CD4-positive, alpha-beta memory T cell (primary cell): ENCODE data around the gene MFAP2. TPM values are rescaled to one million over a fixed set of nuclear protein-coding genes. Genes with fewer than 3 reads are reported as not detected.

Source experiments
- CTCF ChIA-PET: fragments of 350-600 bp; sonication (Branson Sonifier 250); formaldehyde crosslinking; loops from one replicate; lab custom pipeline; 2021; ENCODE audit warnings: inconsistent platforms; ENCODE audit not compliant: partially characterized antibody; lab: Charles Lee
- POLR2A ChIA-PET: fragments of 350-600 bp; sonication (Branson Sonifier 250); formaldehyde crosslinking; loops from one replicate; lab custom pipeline; 2021; ENCODE audit not compliant: partially characterized antibody; lab: Charles Lee
- DNase-seq, 5 donors: peaks; one replicate each; pipeline versions ENCODE4 v3.0.0 to v3.0.0-alpha.2; 2020 to 2022; ENCODE audit warnings: mixed read lengths in 1 of 5
- H3K27ac ChIP-seq: one replicate; pipeline ENCODE4 v1.7.0; 2013; ENCODE audit warnings: low read depth, low read length
- H3K27me3 ChIP-seq: 2 replicates; pipeline ENCODE4 v1.7.0; 2013; ENCODE audit warnings: mild to moderate bottlenecking, low read length, moderate library complexity; ENCODE audit not compliant: insufficient read depth
- H3K36me3 ChIP-seq: 2 replicates; pipeline ENCODE4 v1.7.0; 2013; ENCODE audit warnings: mild to moderate bottlenecking, low read length, moderate library complexity; ENCODE audit not compliant: insufficient read depth
- H3K4me1 ChIP-seq: 2 replicates; pipeline ENCODE4 v1.7.0; 2013; ENCODE audit warnings: mild to moderate bottlenecking, low read length, moderate library complexity; ENCODE audit not compliant: insufficient read depth
- H3K4me3 ChIP-seq, 2 donors: one replicate each; pipeline ENCODE4 v1.7.0; 2013; ENCODE audit warnings: low read length in 2 of 2, mild to moderate bottlenecking in 1 of 2
- H3K9me3 ChIP-seq, 2 donors: one replicate each; pipeline ENCODE4 v1.7.0; 2013; ENCODE audit warnings: low read length in 2 of 2, control low read depth in 1 of 2; ENCODE audit not compliant: control insufficient read depth in 1 of 2
- H3K27ac Mint-ChIP-seq, 7 donors: one replicate each; pipeline ENCODE4 v1.8.0; 2020 to 2021; ENCODE audit warnings: mixed read lengths in 7 of 7, mild to moderate bottlenecking in 6 of 7, inconsistent platforms in 3 of 7, moderate library complexity in 3 of 7
- H3K27me3 Mint-ChIP-seq, 2 donors: one replicate each; pipeline ENCODE4 v1.8.0; 2020 to 2021; ENCODE audit warnings: mixed read lengths in 2 of 2
- H3K36me3 Mint-ChIP-seq, 2 donors: one replicate each; pipeline ENCODE4 v1.8.0; 2020 to 2021; ENCODE audit warnings: mixed read lengths in 2 of 2, inconsistent platforms in 1 of 2, mild to moderate bottlenecking in 1 of 2
- H3K4me1 Mint-ChIP-seq, 4 donors: one replicate each; pipeline ENCODE4 v1.8.0; 2020 to 2021; ENCODE audit warnings: mixed read lengths in 4 of 4, mild to moderate bottlenecking in 1 of 4
- H3K4me3 Mint-ChIP-seq, 8 donors: one replicate each; pipeline ENCODE4 v1.8.0; 2020 to 2021; ENCODE audit warnings: mixed read lengths in 8 of 8, mild to moderate bottlenecking in 7 of 8, moderate library complexity in 6 of 8, inconsistent platforms in 3 of 8
- H3K9me3 Mint-ChIP-seq, 8 donors: one replicate each; pipeline ENCODE4 v1.8.0; 2020 to 2021; ENCODE audit warnings: mixed read lengths in 8 of 8, mild to moderate bottlenecking in 5 of 8, inconsistent platforms in 3 of 8, moderate library complexity in 1 of 8
- intact Hi-C: fragments of 100-400 bp; cut with micrococcal nuclease; formaldehyde crosslinking; loops from one replicate; pipeline ENCODE4 v1.15.1; 2023
- polyA plus RNA-seq, 2 donors: library from polyadenylated mRNA; unstranded; fragments of 300-500 nt; fragmentation: Illumina TruSeq; gene quantifications; one replicate each; pipeline ENCODE4 v1.2.3, GENCODE V29; 2021
- total RNA-seq, 2 experiments: library from RNA; stranded (reverse); gene quantifications; one replicate each; pipeline ENCODE4 v1.2.3, GENCODE V29; 2021

The MFAP2 gene
- total RNA-seq (not detected), polyA plus RNA-seq (not detected)

GRCh38 chr1:16980473-16981268 lies at the start of gene MFAP2:
TSS of gene MFAP2 (minus strand) at chr1:16980620. CDS start at chr1:16978273, 2,347 bp downstream.
- H3K4me1 ChIP-seq: no peaks in the 10 kb centered on the region
- no peaks in the 10 kb centered on the region for H3K27me3 ChIP-seq
- H3K9me3 Mint-ChIP-seq: no peaks in the 10 kb centered on the region
- peak within 1 kb of the TSS; percentile 63 to 86 (median 82) for H3K4me3 Mint-ChIP-seq
- peaks cover 7 to 15% (median 8%) of the 10 kb centered on the region in 4 donors for H3K4me1 Mint-ChIP-seq
- DNase-seq: no peak
- H3K9me3 ChIP-seq: no peaks in the 10 kb centered on the region
- H3K4me3 ChIP-seq: no peak within 1 kb of the TSS
- H3K27ac Mint-ChIP-seq: peak within 1 kb of the TSS in 3 of 7 donors; percentile 42 to 69 (median 42)
- intact Hi-C loops: no loop called here
- ChIA-PET POLR2A (no interaction called here), CTCF (no interaction called here)
- peaks cover 2 to 5% of the 10 kb centered on the region in 2 donors for H3K36me3 Mint-ChIP-seq
- no peak within 1 kb of the TSS for H3K27ac ChIP-seq
- H3K27me3 Mint-ChIP-seq: peaks cover 15 to 18% of the 10 kb centered on the region in 2 donors
- no peaks in the 10 kb centered on the region for H3K36me3 ChIP-seq

- H3K27me3 ChIP-seq: no peaks in the 10 kb centered on the region
- H3K4me3 ChIP-seq: no peak overlapping the region
- Mint-ChIP-seq H3K4me3 (no peak overlapping the region), H3K27ac (no peak overlapping the region), H3K4me1 (peaks cover 0 to 2% (median under 1%) of the 10 kb centered on the region in 4 donors), H3K9me3 (no peaks in the 10 kb centered on the region), H3K27me3 (no peaks in the 10 kb centered on the region), H3K36me3 (peaks cover 17 to 67% of the 10 kb centered on the region in 2 donors)
- intact Hi-C loops: no loop called here
- POLR2A ChIA-PET: no interaction called here
- H3K9me3 ChIP-seq: no peaks in the 10 kb centered on the region
- peaks cover 41% of the 10 kb centered on the region for H3K36me3 ChIP-seq
- no peak for DNase-seq
- CTCF ChIA-PET: no interaction called here
- no peaks in the 10 kb centered on the region for H3K4me1 ChIP-seq
- H3K27ac ChIP-seq: no peak overlapping the region
These were observed 49.8 kb upstream of the MFAP2 start for GRCh38 chr1:17030206-17030605.

DNA sequence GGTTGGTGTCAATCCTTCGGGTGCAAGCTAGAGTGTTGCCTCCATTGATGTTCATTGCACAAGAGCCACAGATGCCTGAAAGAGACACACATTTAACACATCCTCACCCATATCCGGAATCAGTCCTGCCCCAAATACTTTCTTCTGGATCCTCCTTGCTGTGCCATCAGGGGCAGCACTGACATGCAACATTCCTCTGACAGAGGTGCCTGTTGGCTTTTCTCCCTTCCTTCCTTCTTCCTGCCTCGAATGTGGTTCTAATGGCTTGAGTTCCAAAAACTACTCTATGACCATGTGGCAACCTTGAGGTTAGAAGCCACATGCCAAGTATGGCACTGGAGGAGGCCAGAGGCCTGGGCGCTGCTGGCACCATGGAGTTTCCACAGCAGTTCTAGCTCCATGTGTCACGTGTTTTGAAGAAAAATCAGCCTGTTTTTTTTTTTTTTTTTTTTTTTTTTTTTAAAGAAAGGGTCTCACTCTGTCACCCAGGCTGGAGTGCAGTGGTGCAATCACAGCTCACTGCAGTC lies 48.3 kb upstream of the MFAP2 start:
- H3K4me1 Mint-ChIP-seq: peaks cover 0 to 2% (median 0%) of the 10 kb centered on the region in 4 donors
- Histone ChIP-seq H3K4me3 (no peak overlapping the region), H3K36me3 (peaks cover 51% of the 10 kb centered on the region), H3K27ac (no peak overlapping the region), H3K27me3 (no peaks in the 10 kb centered on the region), H3K4me1 (no peaks in the 10 kb centered on the region), H3K9me3 (no peaks in the 10 kb centered on the region)
- H3K27me3 Mint-ChIP-seq: no peaks in the 10 kb centered on the region
- POLR2A ChIA-PET: no interaction called here
- no peaks in the 10 kb centered on the region for H3K9me3 Mint-ChIP-seq
- CTCF ChIA-PET: interaction anchor here (0.8 kb wide), 1 partner anchor 77 kb away, joined by 3 read pairs; no protein-coding TSS in a partner anchor
- no peak for DNase-seq
- intact Hi-C loops: no loop called here
- no peak overlapping the region for H3K4me3 Mint-ChIP-seq
- H3K36me3 Mint-ChIP-seq: peaks cover 23 to 76% of the 10 kb centered on the region in 2 donors
- peak overlapping the region in 2 of 7 donors; percentile 1 to 64 for H3K27ac Mint-ChIP-seq

GRCh38 chr1:17027900-17028299 lies 47.5 kb upstream of the MFAP2 start:
- H3K4me3 ChIP-seq: no peak overlapping the region
- peaks cover 58% of the 10 kb centered on the region for H3K36me3 ChIP-seq
- Mint-ChIP-seq H3K36me3 (peaks cover 26 to 77% of the 10 kb centered on the region in 2 donors), H3K27ac (peak overlapping the region in 1 of 7 donors; percentile 8), H3K4me3 (no peak overlapping the region), H3K27me3 (no peaks in the 10 kb centered on the region), H3K9me3 (no peaks in the 10 kb centered on the region), H3K4me1 (peaks cover 0 to 2% (median 0%) of the 10 kb centered on the region in 4 donors)
- CTCF ChIA-PET: interaction anchor here (1.0 kb wide), 1 partner anchor 18 kb away, joined by 4 read pairs; no protein-coding TSS in a partner anchor
- no peaks in the 10 kb centered on the region for H3K9me3 ChIP-seq
- intact Hi-C loops: no loop called here
- no peaks in the 10 kb centered on the region for H3K27me3 ChIP-seq
- H3K27ac ChIP-seq: no peak overlapping the region
- no peak for DNase-seq
- H3K4me1 ChIP-seq: no peaks in the 10 kb centered on the region
- POLR2A ChIA-PET: no interaction called here

DNA sequence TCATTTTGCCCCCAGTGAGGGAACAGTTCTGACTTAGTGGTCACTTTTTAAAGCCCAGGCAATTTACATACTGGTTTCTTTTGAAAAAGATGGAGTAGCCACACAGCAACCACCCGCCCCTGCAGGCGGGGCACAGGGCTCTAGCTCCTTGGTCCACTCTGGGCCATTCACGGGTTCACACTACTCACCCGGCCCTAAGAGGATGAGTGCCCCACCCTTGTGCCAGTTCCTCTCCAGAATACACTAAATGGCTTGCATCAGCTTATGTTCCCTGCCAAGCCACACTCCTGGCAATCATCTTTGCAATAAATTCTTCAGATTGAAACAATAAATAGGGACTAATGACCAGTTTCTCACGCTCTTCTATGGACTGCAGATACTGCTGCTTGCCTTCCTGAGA lies 47.0 kb upstream of the MFAP2 start:
- no peak for DNase-seq
- Histone ChIP-seq H3K36me3 (peaks cover 58% of the 10 kb centered on the region), H3K27me3 (no peaks in the 10 kb centered on the region), H3K4me1 (no peaks in the 10 kb centered on the region), H3K27ac (no peak overlapping the region), H3K4me3 (no peak overlapping the region), H3K9me3 (no peaks in the 10 kb centered on the region)
- H3K4me3 Mint-ChIP-seq: no peak overlapping the region
- H3K36me3 Mint-ChIP-seq: peaks cover 26 to 77% of the 10 kb centered on the region in 2 donors
- H3K27me3 Mint-ChIP-seq: no peaks in the 10 kb centered on the region
- no peak overlapping the region for H3K27ac Mint-ChIP-seq
- ChIA-PET CTCF (interaction anchor here (1.0 kb wide), 1 partner anchor 19 kb away, joined by 4 read pairs; no protein-coding TSS in a partner anchor), POLR2A (no interaction called here)
- H3K4me1 Mint-ChIP-seq: peaks cover 0 to 2% (median 0%) of the 10 kb centered on the region in 4 donors
- H3K9me3 Mint-ChIP-seq: no peaks in the 10 kb centered on the region
- intact Hi-C loops: no loop called here

- DNase-seq: no peak
- Mint-ChIP-seq H3K4me1 (peaks cover 0 to 2% (median 0%) of the 10 kb centered on the region in 4 donors), H3K9me3 (no peaks in the 10 kb centered on the region), H3K27me3 (no peaks in the 10 kb centered on the region), H3K36me3 (peaks cover 43 to 85% of the 10 kb centered on the region in 2 donors), H3K4me3 (no peak overlapping the region), H3K27ac (peak overlapping the region in 5 of 7 donors; percentile 5 to 53 (median 36))
- no peak overlapping the region for H3K4me3 ChIP-seq
- no peak overlapping the region for H3K27ac ChIP-seq
- ChIA-PET POLR2A (no interaction called here), CTCF (no interaction called here)
- H3K36me3 ChIP-seq: peaks cover 77% of the 10 kb centered on the region
- no peaks in the 10 kb centered on the region for H3K4me1 ChIP-seq
- no peaks in the 10 kb centered on the region for H3K27me3 ChIP-seq
- H3K9me3 ChIP-seq: no peaks in the 10 kb centered on the region
- intact Hi-C loops: no loop called here
These were observed 44.3 kb upstream of the MFAP2 start for GRCh38 chr1:17024721-17025120.

DNA sequence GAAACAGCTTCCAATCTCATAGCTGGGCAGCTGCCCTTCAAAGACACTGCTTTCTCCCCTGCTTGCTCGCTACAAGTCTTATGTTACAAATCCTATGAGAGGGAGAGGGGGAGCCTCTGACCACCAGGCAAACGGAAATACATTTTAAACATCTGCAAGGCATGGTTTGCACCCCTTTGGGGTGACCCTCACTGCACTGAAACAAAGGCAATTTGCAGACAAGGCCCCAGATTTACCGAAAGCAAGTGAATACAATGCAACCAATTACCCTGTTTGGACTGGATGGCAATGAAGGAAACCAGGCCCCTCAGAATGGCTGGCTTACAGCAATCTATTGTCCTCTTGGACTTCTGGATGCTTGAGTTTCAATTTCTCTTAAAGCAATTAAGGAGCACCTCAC lies 43.2 kb upstream of the MFAP2 start:
- Mint-ChIP-seq H3K4me1 (peaks cover 0 to 2% (median 0%) of the 10 kb centered on the region in 4 donors), H3K27me3 (no peaks in the 10 kb centered on the region), H3K4me3 (no peak overlapping the region), H3K36me3 (peaks cover 52 to 87% of the 10 kb centered on the region in 2 donors), H3K27ac (peak overlapping the region in 1 of 7 donors; percentile 65), H3K9me3 (no peaks in the 10 kb centered on the region)
- Histone ChIP-seq H3K27me3 (no peaks in the 10 kb centered on the region), H3K4me3 (no peak overlapping the region), H3K27ac (no peak overlapping the region), H3K36me3 (peaks cover 78% of the 10 kb centered on the region), H3K4me1 (no peaks in the 10 kb centered on the region), H3K9me3 (no peaks in the 10 kb centered on the region)
- POLR2A ChIA-PET: no interaction called here
- DNase-seq: no peak
- CTCF ChIA-PET: no interaction called here
- intact Hi-C loops: no loop called here
